Measurements from ENCODE around the gene IBTK. TPM values are rescaled to one million over a fixed set of nuclear protein-coding genes. Genes with fewer than 3 reads are reported as not detected.
"Not testable (repeated sequence)": the region's sequence is repeated elsewhere in the genome, so short reads cannot be mapped to it uniquely, and the experiment has no call there.

The IBTK gene
- total RNA-seq, 4 donors from 2014 or later, result 24.1 to 33.5 (median 27.9) TPM

- ATAC-seq (ENCODE audit: low FRiP score), result no peak
- TF ChIP-seq CTCF (IDR thresholded peaks at IDR 0.05), result no peak
- no peak for DNase-seq (ENCODE audit: low spot score)
Observed at GRCh38 chr6:82142524-82142923, 105.0 kb downstream of the IBTK start.

- ATAC-seq (ENCODE audit: low FRiP score) (no peak), DNase-seq (ENCODE audit: low spot score) (no peak)
Observed at GRCh38 chr6:82138075-82138791, 109.3 kb downstream of the IBTK start.

GRCh38 chr6:82131441-82131840 lies 116.1 kb downstream of the IBTK start:
- ATAC-seq (ENCODE audit: low FRiP score) (no peak), DNase-seq (ENCODE audit: low spot score) (no peak)
- no peak for TF ChIP-seq CTCF (IDR thresholded peaks at IDR 0.05)

More at GRCh38 chr6:82138075-82138791, 109.3 kb downstream of the IBTK start:
- TF ChIP-seq CTCF (IDR thresholded peaks at IDR 0.05), result no peak

GRCh38 chr6:82129797-82130196 lies 117.7 kb downstream of the IBTK start:
- ATAC-seq (ENCODE audit: low FRiP score) (no peak), DNase-seq (ENCODE audit: low spot score) (no peak)
- TF ChIP-seq CTCF (IDR thresholded peaks at IDR 0.05), result no peak

GRCh38 chr6:82128973-82129372 lies 118.6 kb downstream of the IBTK start:
- not testable (repeated sequence) for DNase-seq (ENCODE audit: low spot score)

GRCh38 chr6:82123632-82124031 lies 123.9 kb downstream of the IBTK start:
- no peak for TF ChIP-seq CTCF (IDR thresholded peaks at IDR 0.05)
- DNase-seq (ENCODE audit: low spot score), result no peak
- no peak for ATAC-seq (ENCODE audit: low FRiP score)

More at GRCh38 chr6:82128973-82129372, 118.6 kb downstream of the IBTK start:
- not testable (repeated sequence) for ATAC-seq (ENCODE audit: low FRiP score)

Small RNA genes within 50 kb of the gene (small RNA-seq; reads per million reads assigned to genes)
- gene RNU6-130P, result not detected

Other genes starting within 250 kb of the IBTK start
- gene TPBG, start 116.1 kb upstream of the IBTK start, total RNA-seq, result 10 to 100 TPM; 15.9 to 46.4 (median 25.3) TPM

Data from omental fat pad (tissue), 4 donors.